Measurements from ENCODE around the gene MIGA2.

Gene MIGA2

DNA sequence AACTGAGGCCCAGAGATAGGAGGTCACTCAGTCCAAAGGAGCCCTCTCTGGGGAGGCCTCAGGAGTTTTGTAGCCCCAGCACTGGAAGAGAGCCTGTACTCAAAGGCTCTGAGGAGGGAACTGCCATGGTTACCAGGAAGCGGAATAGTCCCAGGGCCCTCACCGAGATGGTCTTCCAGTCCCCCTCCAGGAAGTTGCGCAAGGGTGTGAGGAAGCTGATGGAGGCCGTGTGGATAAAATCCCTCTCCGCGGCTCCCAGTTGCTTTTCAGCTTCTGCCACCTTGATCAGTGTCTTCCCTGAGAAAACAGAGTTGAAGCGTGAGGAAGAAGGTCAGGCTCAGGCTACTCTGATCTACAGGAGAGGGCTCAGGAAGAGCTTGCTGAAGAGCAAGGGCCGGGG lies 21.8 kb upstream of the MIGA2 start:
- TF ChIP-seq JUND (IDR thresholded peaks at IDR 0.05; ENCODE audit: low read depth): no peak
- DNase-seq (ENCODE audit: low read depth in 1 of 2, low spot score in 1 of 2): no peak
- in situ Hi-C loops (cut with HindIII; ENCODE audit: low pct_unique_long_range_greater_than_20kb, low sequenced_read_pairs): no loop called here

DNA sequence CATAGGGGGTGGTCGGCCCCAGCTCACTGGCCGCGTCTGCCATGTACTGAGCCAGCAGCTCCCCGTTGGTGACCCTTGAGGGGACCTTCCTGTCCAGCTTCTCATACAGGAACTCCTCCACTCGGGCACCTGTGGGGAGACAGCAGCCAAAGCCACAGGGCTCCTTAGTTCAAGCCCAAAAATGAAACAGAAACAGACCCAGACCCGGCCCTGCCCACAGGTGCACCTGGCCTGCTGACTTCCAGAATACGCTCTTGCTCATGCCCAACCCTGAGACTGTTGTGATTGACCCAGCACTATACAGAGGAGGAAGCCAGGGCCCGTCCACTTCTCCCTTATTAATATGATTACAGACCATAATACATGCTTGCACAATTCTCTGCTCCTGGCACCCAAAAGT lies 15.3 kb upstream of the MIGA2 start:
- in situ Hi-C loops (cut with HindIII; ENCODE audit: low pct_unique_long_range_greater_than_20kb, low sequenced_read_pairs): no loop called here
- no peak for DNase-seq (ENCODE audit: low read depth in 1 of 2, low spot score in 1 of 2)
- no peak for TF ChIP-seq JUND (IDR thresholded peaks at IDR 0.05; ENCODE audit: low read depth)

DNA sequence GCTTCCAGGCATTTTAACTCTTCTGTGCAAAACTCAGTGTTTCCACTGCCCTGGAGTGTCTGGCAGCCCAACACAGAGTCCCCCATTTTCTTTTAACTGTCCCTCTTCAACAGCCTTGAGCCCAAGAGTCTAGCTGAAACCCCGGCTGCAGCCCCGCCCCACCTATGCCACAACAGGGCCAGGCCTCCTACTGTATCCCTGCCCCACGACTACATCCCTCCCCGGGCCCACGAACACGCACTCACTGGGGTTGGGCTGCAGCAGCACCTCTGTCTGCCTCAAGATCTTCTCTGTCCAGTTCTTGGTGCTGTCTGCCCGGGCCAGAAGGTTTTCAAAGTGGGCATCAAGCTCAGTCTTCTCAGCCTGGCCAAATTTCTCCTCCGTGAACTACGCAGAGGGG lies 14.4 kb upstream of the MIGA2 start:
- no peak for TF ChIP-seq JUND (IDR thresholded peaks at IDR 0.05; ENCODE audit: low read depth)
- in situ Hi-C loops (cut with HindIII; ENCODE audit: low pct_unique_long_range_greater_than_20kb, low sequenced_read_pairs): no loop called here
- DNase-seq (ENCODE audit: low read depth in 1 of 2, low spot score in 1 of 2): no peak

DNA sequence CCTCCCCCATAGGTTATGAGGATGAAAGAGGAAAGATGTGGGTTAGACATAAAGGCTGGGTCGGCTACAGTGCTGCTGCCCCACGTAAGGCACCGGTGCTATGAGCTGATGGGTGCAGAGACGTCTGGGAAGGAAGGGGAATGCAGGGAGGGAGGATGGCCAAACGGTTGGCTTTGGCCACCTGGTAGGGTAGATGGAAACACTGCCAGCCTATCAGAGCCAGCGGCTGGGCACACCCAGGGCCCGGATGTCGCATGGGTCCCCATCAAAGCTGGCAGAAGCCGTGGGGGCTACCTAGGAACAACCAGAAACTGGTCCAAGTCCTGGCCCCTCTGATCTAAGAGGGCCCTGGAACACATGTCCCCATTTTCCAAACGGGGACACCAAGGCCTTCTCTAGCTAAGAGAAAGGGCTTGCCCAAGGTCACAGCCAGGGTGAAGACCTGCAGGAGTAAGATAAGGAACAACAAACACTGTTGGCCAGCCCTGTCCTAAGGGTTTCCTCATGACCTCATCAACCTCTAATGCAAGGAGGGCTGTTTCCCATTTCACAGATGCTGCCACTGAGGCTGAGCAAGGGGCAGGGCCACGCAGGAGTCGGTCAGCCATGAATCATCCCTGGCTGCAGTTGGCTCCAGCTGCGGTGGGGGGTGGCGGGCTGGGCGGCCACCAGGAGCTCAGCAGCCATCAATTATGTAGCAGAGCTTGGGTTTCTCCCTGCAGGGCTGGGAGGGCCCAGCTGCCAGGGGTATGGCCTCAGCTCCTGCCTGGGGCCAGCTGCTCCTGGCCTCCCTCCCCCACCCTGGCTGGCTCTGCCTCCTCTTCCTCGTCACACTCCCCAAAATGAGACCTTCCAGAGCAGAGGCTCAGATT lies 13.2 kb upstream of the MIGA2 start:
- peak in 1 of 2 experiments; percentile 52 for DNase-seq (ENCODE audit: low read depth in 1 of 2, low spot score in 1 of 2)
- in situ Hi-C loops (cut with HindIII; ENCODE audit: low pct_unique_long_range_greater_than_20kb, low sequenced_read_pairs): no loop called here
- no peak for TF ChIP-seq JUND (IDR thresholded peaks at IDR 0.05; ENCODE audit: low read depth)

DNA sequence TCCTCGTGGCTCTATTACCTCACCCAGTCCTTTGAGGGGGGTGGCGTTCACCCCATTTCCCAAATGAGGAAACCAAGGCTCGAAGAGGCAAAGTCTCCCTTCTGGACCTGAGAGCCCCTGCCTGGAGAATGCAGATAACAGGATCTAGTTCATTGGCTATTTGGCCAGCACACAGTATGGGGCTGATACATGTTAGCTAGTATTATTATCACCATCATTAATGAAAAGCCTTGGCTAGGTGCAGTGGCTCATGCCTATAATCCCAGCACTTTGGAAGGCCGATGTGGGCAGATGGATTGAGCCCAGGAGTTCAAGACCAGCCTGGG lies 12.6 kb upstream of the MIGA2 start:
- DNase-seq (ENCODE audit: low read depth in 1 of 2, low spot score in 1 of 2): no peak
- in situ Hi-C loops (cut with HindIII; ENCODE audit: low pct_unique_long_range_greater_than_20kb, low sequenced_read_pairs): no loop called here

DNA sequence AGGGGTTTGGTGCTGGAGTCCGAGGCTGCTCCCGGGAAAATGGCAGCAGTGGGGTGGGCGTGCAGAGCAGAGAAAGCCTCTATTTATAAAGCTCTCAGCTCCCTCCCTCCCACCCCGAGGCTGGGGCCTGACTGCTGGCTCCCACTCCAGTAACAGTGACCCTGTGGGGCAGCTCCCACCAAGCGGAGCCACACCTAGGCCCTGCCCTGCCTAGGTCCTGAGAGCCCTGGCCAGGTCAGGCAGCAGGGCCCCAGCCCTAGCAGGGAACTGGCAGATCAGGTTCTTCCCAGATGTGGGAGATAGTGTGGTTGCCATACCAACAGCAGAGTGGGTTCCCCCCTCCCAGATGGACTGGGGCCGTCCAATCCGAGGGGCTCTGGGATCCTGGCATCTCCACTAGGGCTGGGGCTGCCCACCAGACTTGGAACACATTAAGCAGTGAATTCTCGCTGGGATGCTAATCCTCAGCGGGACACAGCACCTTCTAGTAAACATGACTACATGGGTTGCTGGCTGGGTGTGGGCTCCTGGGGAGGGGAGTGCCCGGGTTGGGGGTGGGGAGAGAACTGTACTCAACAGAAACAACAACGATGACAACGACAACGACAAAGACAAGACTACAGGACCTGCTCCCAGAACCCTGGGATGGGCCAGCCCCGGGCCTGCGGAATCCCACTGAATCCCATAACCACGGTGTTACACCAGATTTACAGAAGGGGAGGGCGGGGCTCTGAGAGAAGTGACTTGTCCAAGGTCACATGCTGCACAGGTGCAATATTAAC lies 9.8 kb upstream of the MIGA2 start:
- in situ Hi-C loops (cut with HindIII; ENCODE audit: low pct_unique_long_range_greater_than_20kb, low sequenced_read_pairs): no loop called here
- peak; percentile 70 to 92 for DNase-seq (ENCODE audit: low read depth in 1 of 2, low spot score in 1 of 2)
- no peak for TF ChIP-seq JUND (IDR thresholded peaks at IDR 0.05; ENCODE audit: low read depth)

More for the DNA sequence above, 12.6 kb upstream of the MIGA2 start:
- TF ChIP-seq JUND (IDR thresholded peaks at IDR 0.05; ENCODE audit: low read depth): no peak

DNA sequence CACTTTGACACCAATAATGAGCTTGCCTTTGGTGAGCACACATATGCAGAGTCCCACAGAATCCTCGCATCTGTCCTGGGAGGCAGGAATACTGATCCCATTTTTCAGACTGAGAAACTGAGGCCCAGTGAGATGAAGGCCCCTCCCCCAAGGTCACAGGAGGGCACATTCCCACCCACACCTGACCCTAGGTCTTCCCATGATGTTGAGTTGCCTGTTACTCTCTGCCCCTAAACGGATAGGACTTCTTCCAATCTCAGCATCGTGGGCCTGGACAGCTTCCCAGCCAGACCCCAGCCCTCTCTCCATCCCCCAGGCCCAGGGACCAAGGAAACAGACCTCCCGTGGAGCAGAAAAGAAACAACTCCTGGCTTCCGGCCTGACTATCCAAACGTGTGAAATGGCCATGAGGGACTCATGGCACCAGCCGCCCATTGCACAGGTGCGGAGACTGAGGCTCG lies 9.2 kb upstream of the MIGA2 start:
- no peak for TF ChIP-seq JUND (IDR thresholded peaks at IDR 0.05; ENCODE audit: low read depth)
- DNase-seq (ENCODE audit: low read depth in 1 of 2, low spot score in 1 of 2): no peak
- in situ Hi-C loops (cut with HindIII; ENCODE audit: low pct_unique_long_range_greater_than_20kb, low sequenced_read_pairs): no loop called here

DNA sequence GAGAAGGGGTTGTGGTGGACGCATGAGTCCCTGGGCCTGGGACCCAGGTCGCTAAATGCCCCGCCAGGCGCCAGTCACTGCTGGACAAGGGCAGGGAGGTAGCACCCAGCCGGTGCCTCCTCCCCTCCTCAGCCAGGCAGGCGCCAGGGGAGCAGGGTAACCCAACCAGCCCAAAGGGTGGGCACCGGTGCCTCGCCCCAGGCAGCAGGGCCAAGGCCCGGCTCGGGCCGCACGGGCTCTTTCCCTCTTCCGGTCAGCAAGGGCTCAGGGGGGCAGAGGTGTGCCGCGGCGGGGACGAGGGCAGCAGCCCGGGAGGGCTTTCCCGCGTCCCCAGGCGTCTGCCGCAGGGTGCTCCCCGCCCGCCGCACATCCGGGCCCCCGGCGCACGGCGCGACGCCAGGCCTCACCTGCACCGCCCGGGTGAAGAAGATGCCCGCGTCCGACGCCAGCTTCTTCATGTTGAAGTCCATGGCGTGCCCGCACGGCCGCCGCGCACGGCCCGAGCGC lies 8.7 kb upstream of the MIGA2 start:
- peak in 1 of 2 experiments; percentile 71 for DNase-seq (ENCODE audit: low read depth in 1 of 2, low spot score in 1 of 2)
- TF ChIP-seq JUND (IDR thresholded peaks at IDR 0.05; ENCODE audit: low read depth): no peak
- in situ Hi-C loops (cut with HindIII; ENCODE audit: low pct_unique_long_range_greater_than_20kb, low sequenced_read_pairs): no loop called here

DNA sequence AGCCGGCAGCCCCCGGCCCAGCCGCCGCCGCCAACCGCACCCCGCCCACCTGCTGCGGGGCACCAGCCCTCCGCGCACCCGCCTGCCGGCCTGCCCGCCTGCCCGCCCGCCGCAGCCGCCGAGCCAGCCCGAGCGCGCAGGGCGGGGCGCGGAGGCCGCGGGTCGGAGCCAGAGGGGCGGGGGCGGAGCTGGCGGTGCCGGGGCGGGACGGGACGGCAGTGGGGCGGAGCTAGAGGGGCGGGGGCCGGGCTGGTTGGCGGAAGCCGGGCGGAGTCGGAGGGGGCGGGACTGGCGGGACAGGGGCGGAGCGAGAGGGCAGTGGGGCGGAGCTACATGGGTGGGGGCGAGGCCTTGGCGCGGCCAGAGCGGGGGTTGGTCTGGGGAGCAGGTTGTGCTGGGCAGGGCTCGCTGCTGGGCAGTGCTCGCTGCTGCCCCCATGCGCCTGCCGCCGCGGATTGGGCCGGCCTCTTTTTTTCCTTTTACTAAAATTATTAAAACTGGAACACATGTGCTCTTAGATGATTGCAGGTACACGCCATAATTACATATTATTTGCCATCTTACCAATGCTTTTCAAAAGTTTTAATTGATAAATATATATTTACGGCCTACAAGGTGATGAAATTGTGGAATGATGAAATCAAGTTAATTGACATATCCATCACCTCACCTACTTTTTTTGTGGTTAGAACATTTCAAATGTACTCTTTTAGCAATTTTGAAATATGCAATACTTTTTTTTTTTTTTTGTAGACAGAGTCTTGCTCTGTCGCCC lies 8.0 kb upstream of the MIGA2 start, which contains the start of gene SH3GLB2:
Gene SH3GLB2, minus strand, starts transcription at position 140 of the 775 bp plus-strand sequence. CDS start 177 bp downstream, outside the sequence.
- no peak for TF ChIP-seq JUND (IDR thresholded peaks at IDR 0.05; ENCODE audit: low read depth)
- DNase-seq (ENCODE audit: low read depth in 1 of 2, low spot score in 1 of 2): peak; percentile 93 to 95
- in situ Hi-C loops (cut with HindIII; ENCODE audit: low pct_unique_long_range_greater_than_20kb, low sequenced_read_pairs): no loop called here

DNA sequence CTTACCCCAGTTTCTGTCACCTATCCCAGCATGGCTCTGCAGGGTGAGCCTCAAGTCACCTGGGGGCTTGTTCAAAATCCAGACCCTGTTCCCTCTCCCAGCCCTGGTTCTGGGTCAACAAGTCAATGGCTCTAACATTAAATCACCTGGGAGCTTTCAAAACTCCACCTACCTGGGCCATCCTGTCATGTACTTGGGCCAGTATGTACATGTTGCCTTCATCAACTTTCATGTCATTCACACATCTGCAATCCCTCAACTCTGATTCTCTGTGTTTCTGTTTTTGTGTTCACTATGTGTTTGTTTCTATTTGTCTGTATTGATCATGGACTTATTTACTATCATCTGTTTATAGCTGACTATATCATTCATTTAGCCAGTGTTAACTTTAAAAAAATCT lies 6.2 kb upstream of the MIGA2 start:
- no peak for DNase-seq (ENCODE audit: low read depth in 1 of 2, low spot score in 1 of 2)
- no peak for TF ChIP-seq JUND (IDR thresholded peaks at IDR 0.05; ENCODE audit: low read depth)
- in situ Hi-C loops (cut with HindIII; ENCODE audit: low pct_unique_long_range_greater_than_20kb, low sequenced_read_pairs): no loop called here

DNA sequence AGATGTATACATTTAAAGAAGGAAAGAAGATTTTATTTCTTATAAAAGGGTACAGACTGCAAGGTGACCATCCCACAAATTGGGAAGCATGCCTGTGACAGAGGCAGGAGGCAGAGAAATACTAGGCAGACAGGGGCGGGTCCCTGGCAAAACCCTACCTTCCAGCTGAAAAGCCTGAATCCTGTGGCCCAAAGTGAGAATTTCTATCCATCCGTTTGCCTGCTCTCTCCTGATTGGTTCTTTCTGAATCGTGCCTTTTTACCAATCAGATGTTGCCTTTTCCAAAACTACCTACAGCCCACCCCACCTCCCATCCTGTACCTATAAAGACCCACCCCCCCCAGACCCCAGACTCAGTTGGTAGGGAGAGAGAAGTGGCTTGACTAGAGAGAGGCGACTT lies 4.9 kb upstream of the MIGA2 start:
- in situ Hi-C loops (cut with HindIII; ENCODE audit: low pct_unique_long_range_greater_than_20kb, low sequenced_read_pairs): no loop called here
- DNase-seq (ENCODE audit: low read depth in 1 of 2, low spot score in 1 of 2): no peak
- no peak for TF ChIP-seq JUND (IDR thresholded peaks at IDR 0.05; ENCODE audit: low read depth)

DNA sequence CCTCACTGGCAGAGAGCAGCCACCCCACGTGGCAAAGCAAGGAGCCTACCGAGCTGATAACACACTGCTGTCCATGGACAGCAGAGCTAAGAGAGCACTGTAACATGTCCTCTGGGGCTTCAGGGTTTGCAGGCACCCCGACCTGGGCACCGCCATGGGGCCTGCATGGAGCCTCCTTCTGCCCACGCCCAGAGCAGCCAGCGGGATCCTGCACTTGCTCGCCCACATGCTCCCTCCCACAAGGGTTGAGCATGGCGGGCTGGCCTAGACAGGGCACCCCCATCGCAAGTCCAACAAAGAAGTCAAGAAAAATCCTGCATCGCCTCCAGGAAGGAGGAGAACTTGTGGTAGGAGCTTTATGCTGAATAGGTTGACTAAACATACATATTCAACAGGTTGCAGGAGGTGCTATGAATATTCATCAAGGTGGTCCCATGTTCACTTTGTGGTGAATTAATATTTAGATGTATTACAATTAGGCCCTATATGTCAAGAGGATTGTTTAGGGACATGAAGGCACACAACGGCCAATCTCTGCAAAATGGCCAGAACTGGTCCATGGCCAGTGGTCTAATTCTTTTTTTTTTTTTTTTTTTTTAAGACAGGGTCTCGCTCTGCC lies 3.8 kb upstream of the MIGA2 start:
- no peak for TF ChIP-seq JUND (IDR thresholded peaks at IDR 0.05; ENCODE audit: low read depth)
- in situ Hi-C loops (cut with HindIII; ENCODE audit: low pct_unique_long_range_greater_than_20kb, low sequenced_read_pairs): no loop called here
- no peak for DNase-seq (ENCODE audit: low read depth in 1 of 2, low spot score in 1 of 2)

All from T47D (cell line).